Spleen (tissue), 7 donors: ENCODE measurements around the gene FBLIM1.

ENCODE experiments used
- CTCF ChIP-seq, 11 experiments: fragments of 200-600 bp in 7 of 11; fragments of 450-650 bp in 4 of 11; sonication (generic) in 4 of 11; IDR thresholded peaks in 8 of 11; conservative IDR thresholded peaks in 3 of 11; 1 replicate in 7 of 11; 2 replicates in 4 of 11; pipeline versions ENCODE4 v1.4.0 to v1.8.0; 2016 to 2021; ENCODE audit warnings: antibody characterized with exemption in 11 of 11, inconsistent platforms in 4 of 11, mild to moderate bottlenecking in 1 of 11
- POLR2A ChIP-seq, 3 donors: fragments of 450-650 bp; IDR thresholded peaks; one replicate each; pipeline ENCODE4 v1.5.1; 2017; ENCODE audit warnings: antibody characterized with exemption in 3 of 3, mild to moderate bottlenecking in 1 of 3
- POLR2AphosphoS5 ChIP-seq, 3 donors: sonication (generic); formaldehyde crosslinking; IDR thresholded peaks; one replicate each; pipeline ENCODE4 v1.5.1; 2017; ENCODE audit warnings: antibody characterized with exemption in 3 of 3
- donor health status: DM: no; HTN: no; CAD: no; lungs with moderate emphysema.
- donor health status: DM: no; HTN: no; CAD: no.
- donor health status: DM: no; HTN: no; CAD: no.

DNA sequence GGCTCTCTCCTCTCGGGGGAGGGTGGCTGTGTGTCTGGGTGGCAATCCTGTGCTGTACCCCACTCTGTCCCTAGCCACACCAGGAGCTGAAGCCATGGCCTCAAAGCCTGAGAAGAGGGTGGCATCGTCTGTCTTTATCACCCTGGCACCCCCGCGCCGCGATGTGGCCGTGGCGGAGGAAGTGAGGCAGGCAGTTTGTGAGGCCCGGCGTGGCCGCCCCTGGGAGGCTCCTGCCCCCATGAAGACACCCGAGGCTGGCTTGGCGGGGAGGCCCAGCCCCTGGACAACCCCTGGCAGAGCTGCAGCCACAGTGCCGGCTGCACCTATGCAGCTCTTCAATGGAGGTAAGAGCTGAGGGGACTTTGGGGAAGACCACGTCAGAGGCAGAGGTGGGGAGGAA is 6.3 kb downstream of the FBLIM1 start:
- TF ChIP-seq CTCF (IDR thresholded peaks at IDR 0.05 in 8 of 11, conservative IDR thresholded peaks at IDR 0.05 in 3 of 11) (no peak), POLR2A (IDR thresholded peaks at IDR 0.05) (no peak), POLR2AphosphoS5 (IDR thresholded peaks at IDR 0.05) (no peak)
